AG04450 (cell line): ENCODE data around the gene SIGLEC1. TPM values are rescaled to one million over a fixed set of nuclear protein-coding genes. Genes with fewer than 3 reads are reported as not detected.

Experiments
- CTCF ChIA-PET: fragments of 300-600, 350-600 bp; formaldehyde crosslinking; extraction: SDS; loops from one replicate; lab custom pipeline; 2022; ENCODE audit warnings: antibody characterized with exemption, inconsistent platforms; lab: Charles Lee
- POLR2A ChIA-PET: fragments of 350-600 bp; formaldehyde crosslinking; extraction: SDS; loops from one replicate; lab custom pipeline; 2021; ENCODE audit warnings: antibody characterized with exemption, inconsistent platforms; lab: Yijun Ruan, JAX
- DNase-seq: peaks from one replicate; pipeline ENCODE4 v3.0.0-alpha.2; 2011; ENCODE audit warnings: low read depth, low spot score
- H3K27ac ChIP-seq: one replicate; pipeline ENCODE4 v1.5.1; 2012; ENCODE audit warnings: low read depth, low read length, control low read depth
- H3K27me3 ChIP-seq: one replicate; pipeline ENCODE4 v1.6.0; 2012; ENCODE audit warnings: low read length; ENCODE audit not compliant: control insufficient read depth, insufficient read depth
- H3K4me3 ChIP-seq: 2 replicates; pipeline ENCODE4 v1.5.1; 2011; ENCODE audit warnings: mild to moderate bottlenecking, low read depth, low read length, control low read depth
- H3K9me3 ChIP-seq: 2 replicates; pipeline ENCODE4 v1.5.1; 2012; ENCODE audit warnings: low read length; ENCODE audit not compliant: control insufficient read depth, insufficient read depth
- polyA plus RNA-seq: library from polyadenylated mRNA; depleted of rRNA; stranded (reverse); fragments of >200 nt; gene quantifications from 2 replicates; pipeline ENCODE4 v1.2.3, GENCODE V29; 2011
- TF ChIP-seq, protein P1 (sequence below): IDR thresholded peaks from 2 replicates; pipeline ENCODE4 v1.5.1; 2011; ENCODE audit warnings: low read depth, low read length, control low read depth, inconsistent platforms

The SIGLEC1 gene
- polyA plus RNA-seq, 1 experiment: not detected

DNA sequence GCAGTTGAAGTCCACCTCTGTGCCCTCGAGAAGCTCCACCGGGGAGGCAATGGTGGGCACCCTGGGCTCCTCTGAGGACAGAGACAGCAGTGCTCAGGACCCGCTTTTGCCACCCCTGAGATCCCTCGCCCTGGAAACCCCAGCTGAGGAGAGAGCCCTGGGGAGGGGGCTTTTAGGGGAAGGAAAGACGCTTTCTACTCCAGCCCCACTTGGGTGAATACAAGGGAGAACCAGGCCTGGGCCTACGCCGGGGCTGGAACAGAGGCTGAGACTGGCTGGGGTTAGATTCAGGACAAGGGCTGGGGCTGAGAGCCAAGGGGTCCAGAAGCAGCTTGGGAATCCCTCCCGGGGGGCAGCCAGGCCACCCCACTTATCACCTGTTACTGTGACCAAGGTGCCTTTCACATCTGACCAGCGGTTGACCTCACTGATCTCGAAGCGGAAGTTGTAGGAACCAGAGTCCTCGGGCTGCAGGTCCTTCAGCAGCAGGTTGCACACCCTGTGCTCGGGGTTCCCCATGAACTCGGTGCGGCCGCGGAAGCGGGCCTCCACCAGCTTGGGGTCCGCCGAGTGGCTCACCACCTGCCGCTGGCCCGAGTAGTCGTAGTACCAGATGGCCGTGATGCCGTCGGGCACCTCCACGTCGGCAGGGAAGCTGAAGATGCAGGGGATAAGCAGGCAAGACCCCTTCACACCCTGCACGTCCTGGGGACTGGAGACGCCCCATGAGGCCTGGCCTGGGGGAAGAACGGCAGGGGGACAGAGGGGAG, 6.2 kb downstream of the SIGLEC1 start:
- Histone ChIP-seq H3K27me3 (peaks cover 25% of the 10 kb centered on the region), H3K9me3 (no peaks in the 10 kb centered on the region; the same call in 1 of the 2 replicates), H3K27ac (no peak overlapping the region), H3K4me3 (no peak overlapping the region)
- ChIA-PET CTCF (interaction anchor here (1.5 to 2.5 kb wide), 2 partner anchors 10 to 29 kb away, joined by 6 to 10 read pairs; no protein-coding TSS in a partner anchor), POLR2A (no interaction called here)
- no peak for DNase-seq
- TF ChIP-seq, protein P1, sequence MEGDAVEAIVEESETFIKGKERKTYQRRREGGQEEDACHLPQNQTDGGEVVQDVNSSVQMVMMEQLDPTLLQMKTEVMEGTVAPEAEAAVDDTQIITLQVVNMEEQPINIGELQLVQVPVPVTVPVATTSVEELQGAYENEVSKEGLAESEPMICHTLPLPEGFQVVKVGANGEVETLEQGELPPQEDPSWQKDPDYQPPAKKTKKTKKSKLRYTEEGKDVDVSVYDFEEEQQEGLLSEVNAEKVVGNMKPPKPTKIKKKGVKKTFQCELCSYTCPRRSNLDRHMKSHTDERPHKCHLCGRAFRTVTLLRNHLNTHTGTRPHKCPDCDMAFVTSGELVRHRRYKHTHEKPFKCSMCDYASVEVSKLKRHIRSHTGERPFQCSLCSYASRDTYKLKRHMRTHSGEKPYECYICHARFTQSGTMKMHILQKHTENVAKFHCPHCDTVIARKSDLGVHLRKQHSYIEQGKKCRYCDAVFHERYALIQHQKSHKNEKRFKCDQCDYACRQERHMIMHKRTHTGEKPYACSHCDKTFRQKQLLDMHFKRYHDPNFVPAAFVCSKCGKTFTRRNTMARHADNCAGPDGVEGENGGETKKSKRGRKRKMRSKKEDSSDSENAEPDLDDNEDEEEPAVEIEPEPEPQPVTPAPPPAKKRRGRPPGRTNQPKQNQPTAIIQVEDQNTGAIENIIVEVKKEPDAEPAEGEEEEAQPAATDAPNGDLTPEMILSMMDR: no peak

DNA sequence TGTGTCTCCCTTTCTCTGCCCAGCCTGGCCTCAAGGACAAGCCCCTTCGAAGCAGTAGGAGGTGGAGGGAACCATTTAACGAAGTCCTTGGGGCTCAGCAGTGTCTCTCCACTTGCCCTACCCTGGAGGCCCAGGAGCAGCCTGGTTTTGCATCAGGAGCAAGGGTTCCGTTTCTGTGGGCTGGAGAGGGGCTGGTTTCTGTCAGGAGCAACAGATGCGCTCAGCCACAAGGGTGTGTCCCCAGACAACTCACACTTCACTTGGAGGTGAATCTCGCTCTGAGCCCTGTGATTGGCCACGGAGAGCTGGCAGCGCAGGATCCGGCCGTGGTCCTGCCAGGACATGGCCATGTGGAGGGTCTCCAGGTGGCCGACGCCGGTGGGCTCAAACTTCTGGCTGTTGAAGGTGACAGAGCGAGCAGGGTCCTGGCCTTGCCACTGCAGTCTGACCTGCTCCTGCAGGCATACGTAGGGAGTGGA, 6.9 kb downstream of the SIGLEC1 start:
- DNase-seq: no peak
- no peaks in the 10 kb centered on the region; the same call in 1 of the 2 replicates for H3K9me3 ChIP-seq
- H3K27me3 ChIP-seq: peaks cover 30% of the 10 kb centered on the region
- TF ChIP-seq, protein P1: no peak
- ChIA-PET CTCF (interaction anchor here (0.7 to 1.5 kb wide), 2 partner anchors 11 to 379 kb away, joined by 3 to 6 read pairs; no protein-coding TSS in a partner anchor), POLR2A (no interaction called here)
- no peak overlapping the region for H3K4me3 ChIP-seq
- H3K27ac ChIP-seq: no peak overlapping the region

DNA sequence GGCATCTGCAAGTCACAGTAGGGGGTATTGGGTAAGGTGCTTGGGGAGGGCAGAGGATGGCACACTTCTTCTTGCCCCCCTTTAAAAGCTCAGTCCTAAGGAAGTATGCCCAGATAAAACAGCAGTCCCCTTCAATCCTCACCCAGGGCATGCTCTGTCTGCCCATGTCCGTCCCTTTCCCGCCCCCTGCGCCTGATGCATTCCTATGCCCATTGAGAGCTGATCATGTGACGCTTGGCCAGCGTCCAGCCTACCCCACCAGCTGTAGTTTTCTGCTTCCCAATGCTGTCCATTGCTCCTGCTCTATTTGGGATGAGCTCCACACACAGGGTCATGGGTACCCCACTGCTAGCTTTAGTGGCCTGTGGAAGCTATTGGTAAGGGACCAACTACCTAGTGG, 8.3 kb downstream of the SIGLEC1 start:
- DNase-seq: no peak
- Histone ChIP-seq H3K27ac (no peak overlapping the region), H3K9me3 (no peaks in the 10 kb centered on the region; the same call in 1 of the 2 replicates), H3K27me3 (peaks cover 30% of the 10 kb centered on the region), H3K4me3 (no peak overlapping the region)
- ChIA-PET POLR2A (interaction anchor here (0.7 kb wide), 1 partner anchor 19 kb away, joined by 3 read pairs; no protein-coding TSS in a partner anchor), CTCF (interaction anchor here (0.6 to 1.5 kb wide), 4 partner anchors 12 to 151 kb away, joined by 3 to 7 read pairs (median 5); no protein-coding TSS in a partner anchor)
- TF ChIP-seq, protein P1: no peak

DNA sequence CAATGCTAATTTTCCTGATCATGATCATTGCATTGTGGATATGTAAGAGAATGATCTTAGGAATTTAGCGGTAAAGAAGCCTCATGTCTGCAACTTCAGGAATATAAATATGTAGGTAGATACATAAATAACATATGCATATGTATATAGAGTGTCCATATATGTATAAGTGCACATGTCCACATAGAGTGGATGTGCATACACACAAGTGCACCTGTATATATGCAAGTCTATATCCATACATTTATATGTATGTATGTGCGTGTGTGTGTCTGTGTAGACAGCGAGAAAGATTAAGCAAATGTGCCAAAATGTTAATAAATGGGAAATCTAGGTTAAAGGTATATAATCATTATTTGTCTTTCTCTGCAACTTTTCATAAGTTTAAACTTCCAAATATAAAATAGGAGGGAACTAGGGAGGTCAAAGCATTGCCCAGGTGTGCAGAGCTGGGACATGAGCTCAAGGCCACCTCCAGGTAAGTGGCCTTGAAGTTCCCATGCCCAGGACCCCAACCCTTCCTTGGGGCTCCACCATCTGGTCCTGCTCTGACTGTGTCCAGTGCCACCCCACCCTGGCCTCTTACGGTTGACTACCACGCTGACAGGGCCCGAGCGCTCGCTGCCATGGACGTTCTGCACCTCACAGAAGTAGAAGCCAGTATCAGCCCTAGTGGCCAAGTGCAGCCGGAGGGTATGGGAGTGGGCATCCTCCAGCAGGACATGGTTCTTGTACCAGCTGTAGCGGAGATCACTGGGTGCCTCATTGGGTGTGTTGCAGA, 9.6 kb downstream of the SIGLEC1 start:
- H3K27me3 ChIP-seq: peaks cover 36% of the 10 kb centered on the region
- no peak overlapping the region for H3K4me3 ChIP-seq
- ChIA-PET CTCF (interaction anchor here (0.7 to 0.8 kb wide), 2 partner anchors 9 to 287 kb away, joined by 3 read pairs; no protein-coding TSS in a partner anchor), POLR2A (no interaction called here)
- H3K27ac ChIP-seq: no peak overlapping the region
- no peak for DNase-seq
- no peaks in the 10 kb centered on the region; the same call in 1 of the 2 replicates for H3K9me3 ChIP-seq
- TF ChIP-seq, protein P1: no peak
